HTERT RPE-1 (cell line): Measurements from ENCODE around the gene ZNF655.

Experiments used
- in situ Hi-C: fragments of 300-500 bp; cut with MboI; formaldehyde crosslinking; loops from 4 replicates; pipeline ENCODE4 v1.14.3; 2020; ENCODE audit warnings: low sequenced_read_pairs

The ZNF655 gene

GRCh38 chr7:99601656-99602310 lies 43.3 kb downstream of the ZNF655 start:
- in situ Hi-C loops, result no loop called here

- in situ Hi-C loops, result no loop called here
Observed at GRCh38 chr7:99605527-99605926, 47.1 kb downstream of the ZNF655 start.

- in situ Hi-C loops, result no loop called here
Observed at GRCh38 chr7:99606531-99606930, 48.1 kb downstream of the ZNF655 start.

- in situ Hi-C loops, result no loop called here
Observed at GRCh38 chr7:99607548-99607947, 49.1 kb downstream of the ZNF655 start.

GRCh38 chr7:99614495-99614894 lies 56.1 kb downstream of the ZNF655 start:
- in situ Hi-C loops, result no loop called here

GRCh38 chr7:99615989-99616358 lies 57.5 kb downstream of the ZNF655 start:
- in situ Hi-C loops, result no loop called here

GRCh38 chr7:99616359-99617191 lies 58.1 kb downstream of the ZNF655 start, which contains the start of gene ZSCAN25:
Gene ZSCAN25, plus strand, starts transcription at chr7:99616946. Its CDS starts 2,661 bp downstream, at chr7:99619607.
- in situ Hi-C loops, result no loop called here

GRCh38 chr7:99617192-99617781 lies 58.8 kb downstream of the ZNF655 start:
- in situ Hi-C loops, result no loop called here

- in situ Hi-C loops, result no loop called here
Observed at GRCh38 chr7:99618726-99619125, 60.3 kb downstream of the ZNF655 start.

- in situ Hi-C loops, result no loop called here
Observed at GRCh38 chr7:99619571-99620130, 61.2 kb downstream of the ZNF655 start.

GRCh38 chr7:99621271-99621670 lies 62.8 kb downstream of the ZNF655 start:
- in situ Hi-C loops, result no loop called here

- in situ Hi-C loops, result no loop called here
Observed at GRCh38 chr7:99622596-99622995, 64.2 kb downstream of the ZNF655 start.

GRCh38 chr7:99623091-99623693 lies 64.8 kb downstream of the ZNF655 start:
- in situ Hi-C loops, result no loop called here

GRCh38 chr7:99623702-99624447 lies 65.4 kb downstream of the ZNF655 start:
- in situ Hi-C loops, result no loop called here

GRCh38 chr7:99624484-99624883 lies 66.0 kb downstream of the ZNF655 start:
- in situ Hi-C loops, result no loop called here

- in situ Hi-C loops, result no loop called here
Observed at GRCh38 chr7:99625321-99625720, 66.9 kb downstream of the ZNF655 start.

- in situ Hi-C loops, result no loop called here
Observed at GRCh38 chr7:99625961-99626360, 67.5 kb downstream of the ZNF655 start.
